ENCODE data around the gene COL15A1. TPM values are rescaled to one million over a fixed set of nuclear protein-coding genes. Genes with fewer than 3 reads are reported as not detected.
"Not testable (repeated sequence)": the region's sequence is repeated elsewhere in the genome, so short reads cannot be mapped to it uniquely, and the experiment has no call there.

COL15A1 gene
- total and polyA plus RNA-seq, 8 donors = 10.7 to 173 (median 27.8) TPM

DNA sequence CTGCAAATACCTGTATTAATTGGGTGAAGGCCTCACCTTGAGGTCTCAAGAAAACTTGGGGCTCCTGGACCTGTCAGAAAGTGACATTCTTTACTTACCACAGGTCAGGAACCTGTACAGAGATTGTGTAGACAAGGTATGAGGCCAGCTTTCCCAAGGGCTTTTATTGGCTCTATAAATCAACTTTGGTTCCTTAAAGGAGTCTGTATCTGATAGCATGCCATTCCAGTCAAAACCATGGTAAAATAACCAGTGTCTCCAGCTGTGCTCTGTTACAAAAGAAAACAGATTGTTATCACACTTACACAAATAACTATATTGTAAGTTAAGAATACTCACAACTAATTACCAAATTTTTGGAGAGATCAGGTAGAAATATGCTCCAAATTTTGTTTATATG lies 64.5 kb downstream of the COL15A1 start:
- intact Hi-C loops (cut with DNase I; ENCODE audit: low total_unique reads) = no loop called here
- no peak for DNase-seq
- peaks cover 0 to 44% (median 19%) of the 10 kb centered on the region in 4 donors for H3K36me3 ChIP-seq

DNA sequence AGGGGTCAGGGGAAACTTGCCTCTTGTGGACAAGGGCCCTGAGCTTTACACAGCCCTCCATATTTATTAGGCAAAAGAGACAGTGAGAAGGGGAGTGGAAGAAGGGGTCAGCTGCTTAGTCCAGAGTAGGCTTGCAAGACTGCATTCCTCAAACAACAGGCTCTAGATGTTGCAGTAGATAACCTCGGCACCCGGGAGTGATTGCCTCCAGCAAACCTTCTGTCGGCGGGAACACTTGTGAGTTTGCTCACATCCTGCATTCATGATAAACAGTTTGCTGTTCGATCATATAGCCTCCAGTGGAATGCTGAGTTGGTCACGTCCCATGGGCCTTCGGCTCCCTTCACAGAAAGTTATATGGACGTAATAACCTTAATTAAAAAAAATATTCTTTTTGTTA lies 66.7 kb downstream of the COL15A1 start:
- not testable (repeated sequence) for H3K4me3 ChIP-seq, H3K27me3 ChIP-seq

More for the DNA sequence above, 64.5 kb downstream of the COL15A1 start:
- H3K4me3 ChIP-seq = no peak overlapping the region
- H3K27me3 ChIP-seq = no peaks in the 10 kb centered on the region
- TF ChIP-seq POLR2AphosphoS5 (IDR thresholded peaks at IDR 0.05) (no peak), EP300 (IDR thresholded peaks at IDR 0.05) (no peak), POLR2A (IDR thresholded peaks at IDR 0.05) (no peak)
- TF ChIP-seq, protein P1, sequence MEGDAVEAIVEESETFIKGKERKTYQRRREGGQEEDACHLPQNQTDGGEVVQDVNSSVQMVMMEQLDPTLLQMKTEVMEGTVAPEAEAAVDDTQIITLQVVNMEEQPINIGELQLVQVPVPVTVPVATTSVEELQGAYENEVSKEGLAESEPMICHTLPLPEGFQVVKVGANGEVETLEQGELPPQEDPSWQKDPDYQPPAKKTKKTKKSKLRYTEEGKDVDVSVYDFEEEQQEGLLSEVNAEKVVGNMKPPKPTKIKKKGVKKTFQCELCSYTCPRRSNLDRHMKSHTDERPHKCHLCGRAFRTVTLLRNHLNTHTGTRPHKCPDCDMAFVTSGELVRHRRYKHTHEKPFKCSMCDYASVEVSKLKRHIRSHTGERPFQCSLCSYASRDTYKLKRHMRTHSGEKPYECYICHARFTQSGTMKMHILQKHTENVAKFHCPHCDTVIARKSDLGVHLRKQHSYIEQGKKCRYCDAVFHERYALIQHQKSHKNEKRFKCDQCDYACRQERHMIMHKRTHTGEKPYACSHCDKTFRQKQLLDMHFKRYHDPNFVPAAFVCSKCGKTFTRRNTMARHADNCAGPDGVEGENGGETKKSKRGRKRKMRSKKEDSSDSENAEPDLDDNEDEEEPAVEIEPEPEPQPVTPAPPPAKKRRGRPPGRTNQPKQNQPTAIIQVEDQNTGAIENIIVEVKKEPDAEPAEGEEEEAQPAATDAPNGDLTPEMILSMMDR (IDR thresholded peaks at IDR 0.05) = no peak
- H3K9me3 ChIP-seq = peaks cover 0 to 13% (median 0%) of the 10 kb centered on the region in 4 donors
- no peak overlapping the region for H3K27ac ChIP-seq
- H3K4me1 ChIP-seq = no peaks in the 10 kb centered on the region

DNA sequence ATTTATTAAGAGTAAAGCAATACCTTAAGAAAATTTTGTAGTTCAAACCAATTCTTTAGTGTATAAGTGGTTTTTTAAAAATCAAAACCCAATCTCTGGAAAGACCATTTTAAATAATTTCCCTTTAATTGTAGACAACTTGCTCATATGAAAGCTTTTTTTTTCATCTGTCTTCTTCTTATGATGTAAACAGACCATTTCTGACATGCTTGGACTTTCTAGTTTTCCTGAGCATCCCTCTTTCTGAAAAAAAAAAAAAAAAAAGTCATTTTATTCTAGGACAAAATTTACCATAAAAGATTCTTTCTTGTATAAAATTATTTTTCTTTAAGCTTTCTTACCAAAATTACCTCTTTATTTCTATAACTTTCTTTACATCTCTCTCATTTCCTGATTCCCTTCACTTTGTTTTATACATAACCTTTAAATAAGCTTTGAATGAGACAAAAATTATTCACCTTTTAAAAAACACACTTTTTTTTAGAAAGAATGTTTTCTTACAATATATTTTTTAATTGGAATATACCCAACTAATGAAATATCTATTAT lies 67.5 kb downstream of the COL15A1 start:
- TF ChIP-seq POLR2AphosphoS5 (IDR thresholded peaks at IDR 0.05) = no peak
- no peak for TF ChIP-seq EP300 (IDR thresholded peaks at IDR 0.05)
- TF ChIP-seq POLR2A (IDR thresholded peaks at IDR 0.05) = no peak
- TF ChIP-seq, protein P1 (IDR thresholded peaks at IDR 0.05) = no peak
- Histone ChIP-seq H3K9me3 (peaks cover 0 to 13% (median 0%) of the 10 kb centered on the region in 4 donors), H3K27me3 (no peaks in the 10 kb centered on the region), H3K4me3 (no peak overlapping the region), H3K27ac (no peak overlapping the region), H3K36me3 (peaks cover 0 to 33% (median 8%) of the 10 kb centered on the region in 4 donors), H3K4me1 (no peaks in the 10 kb centered on the region)
- no peak for DNase-seq
- intact Hi-C loops (cut with DNase I; ENCODE audit: low total_unique reads) = no loop called here

More for the DNA sequence above, 66.7 kb downstream of the COL15A1 start:
- intact Hi-C loops (cut with DNase I; ENCODE audit: low total_unique reads); H3K27ac ChIP-seq; DNase-seq; H3K4me1 ChIP-seq: not testable (repeated sequence)
- peaks cover 0 to 33% (median 8%) of the 10 kb centered on the region in 4 donors for H3K36me3 ChIP-seq
- H3K9me3 ChIP-seq = peaks cover 0 to 13% (median 0%) of the 10 kb centered on the region in 4 donors
- WGBS, 5 donors = 65 to 89% (median 84%) methylated on average over 8 of the region's 8 CpGs

DNA sequence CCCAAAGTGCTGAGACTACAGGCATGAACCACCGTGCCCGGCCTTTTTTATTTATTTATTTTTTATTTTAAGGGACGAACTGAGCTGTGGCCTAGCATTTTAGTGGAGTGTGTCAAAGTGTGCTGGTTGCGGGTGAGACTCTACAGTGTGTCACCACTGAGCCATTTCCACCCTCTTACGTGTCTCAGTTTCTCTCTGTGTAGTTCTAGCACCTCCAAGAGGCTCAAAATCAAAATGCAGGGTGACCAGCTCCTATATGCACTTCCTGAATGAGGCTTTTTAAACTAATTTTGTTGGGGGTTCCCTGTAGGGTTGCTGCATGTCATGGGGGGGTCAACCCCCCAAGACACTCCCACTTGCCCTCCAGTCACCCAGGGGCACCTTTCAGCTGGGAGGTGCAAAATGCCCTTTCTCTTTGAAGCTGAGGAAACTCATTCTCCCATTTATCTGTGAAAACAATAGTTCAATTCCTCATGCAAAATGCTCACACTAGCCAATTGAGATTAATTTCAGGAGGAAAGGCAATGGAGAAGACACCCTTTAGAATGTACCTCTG lies 69.3 kb downstream of the COL15A1 start:
- intact Hi-C loops (cut with DNase I; ENCODE audit: low total_unique reads) = no loop called here

More for the DNA sequence above, 69.3 kb downstream of the COL15A1 start:
- Histone ChIP-seq H3K27me3 (no peaks in the 10 kb centered on the region), H3K36me3 (peaks cover 0 to 36% (median 11%) of the 10 kb centered on the region in 4 donors), H3K4me3 (no peak overlapping the region), H3K4me1 (no peaks in the 10 kb centered on the region), H3K9me3 (peaks cover 0 to 13% (median 0%) of the 10 kb centered on the region in 4 donors), H3K27ac (peak overlapping the region in 1 of 5 donors; percentile 12)
- no peak for DNase-seq
- TF ChIP-seq POLR2A (IDR thresholded peaks at IDR 0.05) = no peak
- TF ChIP-seq POLR2AphosphoS5 (IDR thresholded peaks at IDR 0.05) = no peak
- TF ChIP-seq EP300 (IDR thresholded peaks at IDR 0.05) = no peak
- TF ChIP-seq, protein P1 (IDR thresholded peaks at IDR 0.05) = peak in 1 of 7 experiments; percentile 23
- 68 to 89% (median 85%) methylated on average over 5 of the region's 5 CpGs for WGBS, 5 donors

All from stomach (tissue), 9 donors.